IMR-90 (cell line): ENCODE results near the gene NDEL1. TPM values are rescaled to one million over a fixed set of nuclear protein-coding genes. Genes with fewer than 3 reads are reported as not detected.

ENCODE experiments used
- ATAC-seq: fragments of 200-7000 bp; cut with Tn5 transposase; 2 replicates; pipeline ENCODE4 v1.9.1; 2020; ENCODE audit warnings: low read depth, mild to moderate bottlenecking, moderate library complexity
- BruUV-seq: library from RNA; stranded (reverse); fragments of 400-500 nt; replicated peaks from 2 replicates; lab custom pipeline; 2021; lab: Mats Ljungman, UMichigan
- CTCF ChIA-PET: fragments of 300-600 bp; formaldehyde crosslinking; extraction: SDS; loops from one replicate; lab custom pipeline; 2021; ENCODE audit warnings: antibody characterized with exemption; lab: Yijun Ruan, JAX
- POLR2A ChIA-PET: fragments of 300-600 bp; sonication (Branson Sonifier 250); formaldehyde crosslinking; loops from one replicate; lab custom pipeline; 2022; ENCODE audit warnings: antibody characterized with exemption; ENCODE audit not compliant: unreplicated experiment; lab: Charles Lee
- DNase-seq: peaks from one replicate; pipeline ENCODE4 v3.0.0; 2013
- H2AFZ ChIP-seq: replicated peaks from 2 replicates; pipeline ENCODE3; 2013; ENCODE audit warnings: low read length, mild to moderate bottlenecking; ENCODE audit not compliant: poor library complexity
- H2AK5ac ChIP-seq: 2 replicates; pipeline ENCODE4 v1.6.1; 2013; ENCODE audit warnings: low read depth, low read length, inconsistent platforms
- H2AK9ac ChIP-seq: replicated peaks from 2 replicates; pipeline ENCODE3; 2013; ENCODE audit warnings: mild to moderate bottlenecking, low read depth, low read length, moderate library complexity; ENCODE audit not compliant: poor library complexity
- H2BK120ac ChIP-seq: 2 replicates; pipeline ENCODE4 v1.6.1; 2013; ENCODE audit warnings: low read depth, low read length, inconsistent platforms
- H2BK15ac ChIP-seq: 3 replicates; pipeline ENCODE4 v1.6.1; 2013; ENCODE audit warnings: low read depth, low read length, inconsistent platforms
- H2BK20ac ChIP-seq: 2 replicates; pipeline ENCODE4 v1.6.1; 2013; ENCODE audit warnings: low read depth, mild to moderate bottlenecking, inconsistent platforms, low read length, moderate library complexity
- H2BK5ac ChIP-seq: 2 replicates; pipeline ENCODE4 v1.6.1; 2013; ENCODE audit warnings: mild to moderate bottlenecking, low read depth, low read length, inconsistent platforms; ENCODE audit not compliant: poor library complexity, severe bottlenecking
- H3K14ac ChIP-seq: replicated peaks from 2 replicates; pipeline ENCODE4 v1.6.1; 2013; ENCODE audit warnings: low read depth, low read length, inconsistent platforms
- H3K18ac ChIP-seq: 2 replicates; pipeline ENCODE4 v1.6.1; 2013; ENCODE audit warnings: low read depth, low read length, control low read depth
- H3K23ac ChIP-seq: 2 replicates; pipeline ENCODE4 v1.6.1; 2013; ENCODE audit warnings: low read depth, low read length, inconsistent platforms
- H3K27ac ChIP-seq: 2 replicates; pipeline ENCODE4 v1.5.1; 2013; ENCODE audit warnings: mild to moderate bottlenecking, control low read depth, low read length; ENCODE audit not compliant: insufficient read depth
- H3K27me3 ChIP-seq: 2 replicates; pipeline ENCODE4 v1.6.1; 2013; ENCODE audit warnings: low read length; ENCODE audit not compliant: control insufficient read depth, insufficient read depth
- H3K36me3 ChIP-seq: 2 replicates; pipeline ENCODE4 v1.6.1; 2013; ENCODE audit warnings: low read length, mixed read lengths; ENCODE audit not compliant: control insufficient read depth, insufficient read depth
- H3K4ac ChIP-seq: 2 replicates; pipeline ENCODE4 v1.6.1; 2013; ENCODE audit warnings: low read depth, low read length, inconsistent platforms
- H3K4me1 ChIP-seq: 2 replicates; pipeline ENCODE4 v1.6.1; 2013; ENCODE audit warnings: low read length, mixed read lengths; ENCODE audit not compliant: control insufficient read depth, insufficient read depth
- H3K4me2 ChIP-seq: 2 replicates; pipeline ENCODE4 v1.6.1; 2013; ENCODE audit warnings: low read depth, mild to moderate bottlenecking, control low read depth, low read length, moderate library complexity
- H3K4me3 ChIP-seq: 2 replicates; pipeline ENCODE4 v1.5.1; 2013; ENCODE audit warnings: low read depth, mild to moderate bottlenecking, control low read depth, low read length, moderate library complexity; ENCODE audit not compliant: insufficient read depth
- H3K56ac ChIP-seq: 2 replicates; pipeline ENCODE4 v1.6.1; 2013; ENCODE audit warnings: low read length, inconsistent platforms; ENCODE audit not compliant: insufficient read depth; ENCODE audit errors: extremely low read depth
- H3K79me1 ChIP-seq, 2 experiments: 2 replicates each; pipeline ENCODE4 v1.6.1; 2013; ENCODE audit warnings: low read length in 2 of 2, inconsistent platforms in 1 of 2, low read depth in 1 of 2
- H3K9ac ChIP-seq: 2 replicates; pipeline ENCODE4 v1.6.1; 2013; ENCODE audit warnings: low read depth, low read length, control low read depth
- H3K9me1 ChIP-seq: 2 replicates; pipeline ENCODE4 v1.6.1; 2013; ENCODE audit warnings: low read length, inconsistent platforms; ENCODE audit not compliant: insufficient read depth
- H3K9me3 ChIP-seq: 2 replicates; pipeline ENCODE4 v1.6.1; 2013; ENCODE audit warnings: low read length; ENCODE audit not compliant: control insufficient read depth, insufficient read depth
- H4K20me1 ChIP-seq: 2 replicates; pipeline ENCODE4 v1.6.1; 2013; ENCODE audit warnings: low read length, inconsistent platforms; ENCODE audit not compliant: insufficient read depth
- H4K5ac ChIP-seq: 2 replicates; pipeline ENCODE4 v1.6.1; 2013; ENCODE audit warnings: mild to moderate bottlenecking, low read depth, low read length, control low read depth
- H4K8ac ChIP-seq, 2 experiments: 2 replicates each; pipeline ENCODE4 v1.6.1; 2013; ENCODE audit warnings: low read depth in 2 of 2, low read length in 2 of 2, control low read depth in 1 of 2, inconsistent platforms in 1 of 2
- H4K91ac ChIP-seq: 2 replicates; pipeline ENCODE4 v1.6.1; 2013; ENCODE audit warnings: low read depth, low read length, inconsistent platforms; ENCODE audit not compliant: insufficient read depth
- MAZ ChIP-seq: IDR thresholded peaks from 2 replicates; pipeline ENCODE4 v1.6.1; 2012; ENCODE audit warnings: low read depth, mild to moderate bottlenecking, low read length, improper control_type of control experiment, moderate library complexity, borderline replicate concordance
- WGBS, 2 experiments: methylation state at CpG; one replicate each; pipeline versions ENCODE4 v1.1.5 to v1.1.7; 2013; ENCODE audit warnings: missing lambda C conversion rate in 2 of 2; ENCODE audit not compliant: insufficient read length in 1 of 2; ENCODE audit errors: extremely low coverage in 2 of 2; 5-methylcytosine and 5-hydroxymethylcytosine counted together
- dilution Hi-C: fragments of 300-500 bp; cut with HindIII; formaldehyde crosslinking; loops from one replicate; pipeline ENCODE4 v1.14.3; 2018; ENCODE audit warnings: low sequenced_read_pairs; ENCODE audit not compliant: unreplicated experiment
- in situ Hi-C: fragments of 300-500 bp; cut with MboI; formaldehyde crosslinking; loops from 3 replicates; pipeline ENCODE4 v1.14.3; 2019; ENCODE audit warnings: low sequenced_read_pairs, inconsistent platforms, mixed read lengths
- intact Hi-C: fragments of 100-400 bp; cut with micrococcal nuclease; formaldehyde crosslinking; loops from 2 replicates; pipeline ENCODE4 v1.10.0; 2022
- polyA plus RNA-seq, 3 experiments: library from polyadenylated mRNA; depleted of rRNA; stranded (reverse); fragments of >200 nt; gene quantifications; 2 replicates each; pipeline ENCODE4 v1.2.3, GENCODE V29; 2012; ENCODE audit warnings: low replicate concordance in 1 of 3
- total RNA-seq: library from RNA; depleted of rRNA; stranded (reverse); fragments of >200 nt; gene quantifications from 2 replicates; pipeline ENCODE4 v1.2.3, GENCODE V29; 2012

The NDEL1 gene
- total and polyA plus RNA-seq, 2 of the 4 experiments (the other 2 are of a cell fraction) = 28.9 to 95.6 TPM

- Histone ChIP-seq H3K9ac (no peak overlapping the region), H2BK120ac (no peak overlapping the region), H4K91ac (no peak overlapping the region), H4K8ac (no peak overlapping the region), H3K23ac (no peak overlapping the region), H2AFZ (no peak overlapping the region), H4K5ac (no peak overlapping the region), H4K20me1 (peaks cover 17% of the 10 kb centered on the region; the same call in 1 of the 2 replicates), H3K9me3 (no peaks in the 10 kb centered on the region), H3K56ac (no peak overlapping the region), H3K14ac (no peak overlapping the region), H3K27me3 (no peaks in the 10 kb centered on the region), H3K4me1 (no peaks in the 10 kb centered on the region), H2BK5ac (no peak overlapping the region), H2AK5ac (no peak overlapping the region), H2BK15ac (no peak overlapping the region), H3K4me3 (no peak overlapping the region), H3K4ac (no peak overlapping the region), H3K36me3 (peaks cover 53% of the 10 kb centered on the region), H3K9me1 (no peaks in the 10 kb centered on the region), H3K18ac (no peak overlapping the region), H3K27ac (no peak overlapping the region), H2AK9ac (no peak overlapping the region), H3K79me1 (peaks cover 30 to 41% of the 10 kb centered on the region in 2 experiments), H3K4me2 (no peak overlapping the region), H2BK20ac (no peak overlapping the region)
- no peak for TF ChIP-seq MAZ
- in situ Hi-C loops (no loop called here), dilution Hi-C loops (no loop called here), intact Hi-C loops (no loop called here)
- ATAC-seq (no peak), DNase-seq (no peak)
- ChIA-PET POLR2A (no interaction called here), CTCF (interaction anchor here (0.7 kb wide), 1 partner anchor 155 kb away, joined by 3 read pairs; no protein-coding TSS in a partner anchor)
- no TSS peak for BruUV-seq
- WGBS, 2 experiments = 100% methylated on average over 1 of the region's 2 CpGs; no CpG with 5 or more reads in 1 of the 2 experiments
Measured at GRCh38 chr17:8455665-8456209, 20.1 kb downstream of the NDEL1 start.
